CD4-positive, alpha-beta T cell treated with Interleukin-6 for 4 hours (primary cell): ENCODE measurements around the gene XXYLT1.
"Not testable (repeated sequence)": the region's sequence is repeated elsewhere in the genome, so short reads cannot be mapped to it uniquely, and the experiment has no call there.

ENCODE experiments used
- DNase-seq: peaks from one replicate; pipeline ENCODE4 v3.0.0-alpha.2; 2020; ENCODE audit warnings: mixed read lengths

Gene XXYLT1

GRCh38 chr3:195224156-195224979 is 46.6 kb downstream of the XXYLT1 start:
- no peak for DNase-seq

- DNase-seq, result no peak
These were observed 48.9 kb downstream of the XXYLT1 start for GRCh38 chr3:195221876-195222617.

- no peak for DNase-seq
These were observed 49.7 kb downstream of the XXYLT1 start for GRCh38 chr3:195221015-195221853.

GRCh38 chr3:195219351-195220230 is 51.4 kb downstream of the XXYLT1 start:
- no peak for DNase-seq

- DNase-seq, result not testable (repeated sequence)
These were observed 52.6 kb downstream of the XXYLT1 start for GRCh38 chr3:195218331-195218730.

- DNase-seq, result not testable (repeated sequence)
These were observed 55.4 kb downstream of the XXYLT1 start for GRCh38 chr3:195215576-195215975.

GRCh38 chr3:195214381-195214780 is 56.6 kb downstream of the XXYLT1 start:
- DNase-seq, result no peak

- DNase-seq, result no peak
These were observed 57.2 kb downstream of the XXYLT1 start for GRCh38 chr3:195213639-195214315.

GRCh38 chr3:195212749-195213375 is 58.1 kb downstream of the XXYLT1 start:
- DNase-seq, result no peak

- DNase-seq, result no peak
These were observed 58.8 kb downstream of the XXYLT1 start for GRCh38 chr3:195212033-195212748.

- no peak for DNase-seq
These were observed 60.5 kb downstream of the XXYLT1 start for GRCh38 chr3:195210266-195210973.

GRCh38 chr3:195209847-195210265 is 61.1 kb downstream of the XXYLT1 start:
- DNase-seq, result no peak

- no peak for DNase-seq
These were observed 61.7 kb downstream of the XXYLT1 start for GRCh38 chr3:195209083-195209846.

GRCh38 chr3:195208631-195209030 is 62.3 kb downstream of the XXYLT1 start:
- no peak for DNase-seq

GRCh38 chr3:195208183-195208582 is 62.8 kb downstream of the XXYLT1 start:
- DNase-seq, result no peak

GRCh38 chr3:195207731-195208130 is 63.2 kb downstream of the XXYLT1 start:
- DNase-seq, result no peak

GRCh38 chr3:195207056-195207455 is 63.9 kb downstream of the XXYLT1 start:
- no peak for DNase-seq

GRCh38 chr3:195204360-195205163 is 66.4 kb downstream of the XXYLT1 start:
- DNase-seq, result no peak
